Prostate gland (tissue), 2 donors: Measurements from ENCODE around the gene NARS2. TPM values are rescaled to one million over a fixed set of nuclear protein-coding genes. Genes with fewer than 3 reads are reported as not detected.
A peak's percentile ranks its signal among the peaks of the same experiment; 100 is the strongest.

ENCODE experiments used
- DNase-seq: peaks from one replicate; pipeline ENCODE4 v3.0.0-alpha.2; 2019; ENCODE audit warnings: low spot score
- H3K27ac ChIP-seq, 2 donors: fragments of 200-600 bp; sonication (generic); 2 replicates each; pipeline ENCODE4 v1.5.1; 2017 to 2019
- H3K27me3 ChIP-seq: fragments of 200-600 bp; sonication (generic); replicated peaks from 2 replicates; pipeline ENCODE4 v1.5.1; 2019; ENCODE audit not compliant: insufficient read depth
- H3K36me3 ChIP-seq, 2 donors: fragments of 200-600 bp; sonication (generic); 1 replicate in 1 of 2; 2 replicates in 1 of 2; pipeline versions ENCODE4 v1.5.1 to v1.8.1; 2017 to 2019
- H3K4me1 ChIP-seq: fragments of 200-600 bp; sonication (generic); replicated peaks from 2 replicates; pipeline ENCODE4 v1.5.1; 2019
- H3K4me3 ChIP-seq, 2 donors: fragments of 200-600 bp; sonication (generic); 2 replicates each; pipeline ENCODE4 v1.5.1; 2017 to 2019
- H3K9me3 ChIP-seq: fragments of 200-600 bp; sonication (generic); 2 replicates; pipeline ENCODE4 v1.5.1; 2017
- CTCF ChIP-seq, 4 experiments: fragments of 200-600 bp in 2 of 4; fragments of 450-650 bp in 2 of 4; sonication (generic) in 2 of 4; IDR thresholded peaks; 1 replicate in 3 of 4; 2 replicates in 1 of 4; pipeline ENCODE4 v1.5.1; 2016 to 2019; ENCODE audit warnings: antibody characterized with exemption in 4 of 4, mild to moderate bottlenecking in 2 of 4, moderate library complexity in 2 of 4
- POLR2A ChIP-seq: fragments of 450-650 bp; IDR thresholded peaks from one replicate; pipeline ENCODE4 v1.6.1; 2016; ENCODE audit warnings: antibody characterized with exemption, mild to moderate bottlenecking
- POLR2AphosphoS5 ChIP-seq: sonication (generic); formaldehyde crosslinking; IDR thresholded peaks from one replicate; pipeline ENCODE4 v1.6.1; 2017; ENCODE audit warnings: antibody characterized with exemption
- WGBS: methylation state at CpG from one replicate; pipeline ENCODE4 v1.1.5; 2018; 5-methylcytosine and 5-hydroxymethylcytosine counted together
- intact Hi-C: fragments of 100-400 bp; cut with DNase I; formaldehyde crosslinking; loops from one replicate; pipeline ENCODE4 v1.14.2; 2022
- total RNA-seq, 2 donors: library from RNA; depleted of rRNA; stranded (reverse); fragments of >200 nt; gene quantifications; one replicate each; pipeline ENCODE4 v1.1.0, GENCODE V29; 2016

Gene NARS2
- total RNA-seq, 2 donors from 2014 or later: 21.8 to 25.2 TPM

- intact Hi-C loops: loop anchor here (10.0 kb wide), 1 partner anchor 752 kb away; the partner anchor contains the start of genes AAMDC and RSF1
- TF ChIP-seq CTCF (IDR thresholded peaks at IDR 0.05) (no peak), POLR2AphosphoS5 (no peak), POLR2A (no peak)
- Histone ChIP-seq H3K4me3 (no peak overlapping the region), H3K9me3 (no peaks in the 10 kb centered on the region), H3K4me1 (no peaks in the 10 kb centered on the region), H3K27me3 (no peaks in the 10 kb centered on the region), H3K27ac (no peak overlapping the region), H3K36me3 (no peaks in the 10 kb centered on the region)
- WGBS: 64% methylated on average over 8 of the region's 8 CpGs
- DNase-seq: no peak
Observed at GRCh38 chr11:78576549-78577097, 2.0 kb upstream of the NARS2 start.

- peak overlapping the region; percentile 63 to 74 for H3K4me3 ChIP-seq
- peak overlapping the region; percentile 83 to 88 for H3K27ac ChIP-seq
- no peak for DNase-seq
- 56% methylated on average over 10 of the region's 10 CpGs for WGBS
- intact Hi-C loops: loop anchor here (10.0 kb wide), 1 partner anchor 751 kb away; the partner anchor contains the start of genes AAMDC and RSF1
- H3K27me3 ChIP-seq: no peaks in the 10 kb centered on the region
- TF ChIP-seq POLR2A: no peak
- TF ChIP-seq CTCF (IDR thresholded peaks at IDR 0.05): no peak
- no peak for TF ChIP-seq POLR2AphosphoS5
- H3K9me3 ChIP-seq: no peaks in the 10 kb centered on the region
- no peaks in the 10 kb centered on the region for H3K36me3 ChIP-seq
- no peaks in the 10 kb centered on the region for H3K4me1 ChIP-seq
Observed at GRCh38 chr11:78575478-78575877, 814 bp upstream of the NARS2 start.

GRCh38 chr11:78573681-78574080 is 983 bp downstream of the NARS2 start:
- no peak overlapping the region for H3K27ac ChIP-seq
- no peaks in the 10 kb centered on the region for H3K9me3 ChIP-seq
- no peaks in the 10 kb centered on the region for H3K4me1 ChIP-seq
- WGBS: 12% methylated on average over 5 of the region's 5 CpGs
- no peak for TF ChIP-seq CTCF (IDR thresholded peaks at IDR 0.05)
- TF ChIP-seq POLR2A: no peak
- no peak for TF ChIP-seq POLR2AphosphoS5
- no peaks in the 10 kb centered on the region for H3K27me3 ChIP-seq
- DNase-seq: no peak
- peak overlapping the region; percentile 63 to 74 for H3K4me3 ChIP-seq
- intact Hi-C loops: loop anchor here (10.0 kb wide), 1 partner anchor 749 kb away; the partner anchor contains the start of genes AAMDC and RSF1
- H3K36me3 ChIP-seq: no peaks in the 10 kb centered on the region

- H3K9me3 ChIP-seq: no peaks in the 10 kb centered on the region
- no peak overlapping the region for H3K27ac ChIP-seq
- H3K4me1 ChIP-seq: no peaks in the 10 kb centered on the region
- no peaks in the 10 kb centered on the region for H3K27me3 ChIP-seq
- DNase-seq: no peak
- 90% methylated on average over 3 of the region's 3 CpGs for WGBS
- no peaks in the 10 kb centered on the region for H3K36me3 ChIP-seq
- intact Hi-C loops: loop anchor here (10.0 kb wide), 1 partner anchor 748 kb away; the partner anchor contains the start of genes AAMDC and RSF1
- no peak overlapping the region for H3K4me3 ChIP-seq
- TF ChIP-seq POLR2AphosphoS5 (no peak), POLR2A (no peak), CTCF (IDR thresholded peaks at IDR 0.05) (no peak)
Observed at GRCh38 chr11:78573271-78573670, 1.4 kb downstream of the NARS2 start.

- H3K36me3 ChIP-seq: no peaks in the 10 kb centered on the region
- intact Hi-C loops: loop anchor here (10.0 kb wide), 1 partner anchor 748 kb away; the partner anchor contains the start of genes AAMDC and RSF1
- no peaks in the 10 kb centered on the region for H3K4me1 ChIP-seq
- H3K27ac ChIP-seq: no peak overlapping the region
- H3K27me3 ChIP-seq: no peaks in the 10 kb centered on the region
- no peaks in the 10 kb centered on the region for H3K9me3 ChIP-seq
- no peak for TF ChIP-seq POLR2A
- TF ChIP-seq CTCF (IDR thresholded peaks at IDR 0.05): no peak
- TF ChIP-seq POLR2AphosphoS5: no peak
- H3K4me3 ChIP-seq: no peak overlapping the region
- DNase-seq: no peak
- 77% methylated on average over 4 of the region's 4 CpGs for WGBS
Observed at GRCh38 chr11:78572394-78572793, 2.3 kb downstream of the NARS2 start.
